ENCODE data around the gene TMEM139.

DNA sequence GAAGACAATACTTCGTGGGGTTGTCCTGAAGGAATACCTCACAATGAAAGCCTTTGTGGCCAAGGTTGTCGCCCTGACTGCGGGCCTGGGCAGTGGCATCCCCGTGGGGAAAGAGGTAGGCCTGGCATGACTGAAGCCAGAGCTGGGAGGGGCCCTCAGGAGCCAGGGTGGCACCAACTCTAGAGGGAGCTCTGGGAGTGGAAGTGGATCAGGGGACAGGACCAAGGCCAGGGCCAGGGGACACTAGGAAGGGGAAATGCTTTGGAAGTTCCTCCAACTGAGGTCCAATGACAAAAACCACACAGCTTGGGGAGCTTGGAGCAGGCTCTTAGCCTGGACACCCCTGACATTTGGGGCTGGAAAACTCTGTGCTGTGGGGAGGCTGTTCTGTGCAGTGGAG lies 37.0 kb downstream of the TMEM139 start:
- TF ChIP-seq YY1 (IDR thresholded peaks at IDR 0.05; ENCODE audit: insufficient read depth, insufficient read length) (no peak), ZNF274 (IDR thresholded peaks at IDR 0.05; ENCODE audit: low read depth, low read length) (no peak), SUZ12 (IDR thresholded peaks at IDR 0.05; ENCODE audit: extremely low read depth, insufficient read depth, insufficient read length) (no peak)

Measured in NT2/D1 (cell line).